ENCODE measurements around the gene LRRC75A.

DNA sequence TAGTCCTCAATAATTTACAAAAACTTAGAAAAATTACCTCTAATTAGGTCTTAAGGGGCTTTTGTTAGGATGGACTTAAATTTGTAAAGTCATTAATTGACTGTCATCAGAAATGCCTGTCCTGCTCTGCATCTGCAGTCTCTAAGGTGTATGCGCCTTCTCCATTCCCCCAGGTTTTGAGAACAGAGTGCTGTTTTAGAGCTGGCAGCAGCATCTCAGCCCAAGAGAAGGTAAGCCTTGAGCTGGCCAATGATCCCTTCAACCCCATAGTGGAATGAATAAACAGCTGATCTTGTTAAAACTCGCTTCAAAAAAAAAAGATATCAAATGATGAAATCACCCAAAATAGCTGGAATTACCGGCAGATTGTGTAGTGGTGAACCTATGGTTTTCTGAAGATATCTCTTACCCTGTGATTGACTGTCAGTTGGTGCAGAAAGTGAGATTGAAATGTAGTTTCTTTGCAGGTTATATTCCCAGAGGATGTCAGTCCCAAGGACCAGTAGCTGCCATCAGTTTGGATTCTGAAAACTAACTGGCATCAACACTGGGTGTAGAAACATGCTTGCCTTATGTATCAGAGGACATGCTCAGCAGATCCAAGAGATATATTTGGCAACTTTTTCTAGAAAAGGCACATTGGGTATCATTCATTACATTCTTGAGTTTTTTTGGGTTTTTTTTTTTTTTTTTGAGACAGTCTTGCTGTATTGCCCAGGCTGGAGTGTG lies 50.9 kb downstream of the LRRC75A start:
- TF ChIP-seq JUN (CRISPR knock-in tag; IDR thresholded peaks at IDR 0.05): no peak
- TF ChIP-seq ZNF512 (CRISPR knock-in tag; IDR thresholded peaks at IDR 0.05; ENCODE audit: borderline replicate concordance): no peak
- no peak for TF ChIP-seq ZNF423 (CRISPR knock-in tag; IDR thresholded peaks at IDR 0.05)
- no peak for TF ChIP-seq RELA (CRISPR knock-in tag; IDR thresholded peaks at IDR 0.05; ENCODE audit: borderline replicate concordance)
- TF ChIP-seq NFATC4 (CRISPR knock-in tag; IDR thresholded peaks at IDR 0.05): 0 out of 2 replicates have a peak, but pooled peaks have one; percentile 3
- no peak for TF ChIP-seq ESRRA (CRISPR knock-in tag; IDR thresholded peaks at IDR 0.05; ENCODE audit: borderline replicate concordance)
- TF ChIP-seq SP1 (CRISPR knock-in tag; conservative IDR thresholded peaks at IDR 0.05): 0 out of 2 replicates have a peak, but pooled peaks have one; percentile 4
- no peak for TF ChIP-seq CTCF (IDR thresholded peaks at IDR 0.05)
- TF ChIP-seq, protein P1, sequence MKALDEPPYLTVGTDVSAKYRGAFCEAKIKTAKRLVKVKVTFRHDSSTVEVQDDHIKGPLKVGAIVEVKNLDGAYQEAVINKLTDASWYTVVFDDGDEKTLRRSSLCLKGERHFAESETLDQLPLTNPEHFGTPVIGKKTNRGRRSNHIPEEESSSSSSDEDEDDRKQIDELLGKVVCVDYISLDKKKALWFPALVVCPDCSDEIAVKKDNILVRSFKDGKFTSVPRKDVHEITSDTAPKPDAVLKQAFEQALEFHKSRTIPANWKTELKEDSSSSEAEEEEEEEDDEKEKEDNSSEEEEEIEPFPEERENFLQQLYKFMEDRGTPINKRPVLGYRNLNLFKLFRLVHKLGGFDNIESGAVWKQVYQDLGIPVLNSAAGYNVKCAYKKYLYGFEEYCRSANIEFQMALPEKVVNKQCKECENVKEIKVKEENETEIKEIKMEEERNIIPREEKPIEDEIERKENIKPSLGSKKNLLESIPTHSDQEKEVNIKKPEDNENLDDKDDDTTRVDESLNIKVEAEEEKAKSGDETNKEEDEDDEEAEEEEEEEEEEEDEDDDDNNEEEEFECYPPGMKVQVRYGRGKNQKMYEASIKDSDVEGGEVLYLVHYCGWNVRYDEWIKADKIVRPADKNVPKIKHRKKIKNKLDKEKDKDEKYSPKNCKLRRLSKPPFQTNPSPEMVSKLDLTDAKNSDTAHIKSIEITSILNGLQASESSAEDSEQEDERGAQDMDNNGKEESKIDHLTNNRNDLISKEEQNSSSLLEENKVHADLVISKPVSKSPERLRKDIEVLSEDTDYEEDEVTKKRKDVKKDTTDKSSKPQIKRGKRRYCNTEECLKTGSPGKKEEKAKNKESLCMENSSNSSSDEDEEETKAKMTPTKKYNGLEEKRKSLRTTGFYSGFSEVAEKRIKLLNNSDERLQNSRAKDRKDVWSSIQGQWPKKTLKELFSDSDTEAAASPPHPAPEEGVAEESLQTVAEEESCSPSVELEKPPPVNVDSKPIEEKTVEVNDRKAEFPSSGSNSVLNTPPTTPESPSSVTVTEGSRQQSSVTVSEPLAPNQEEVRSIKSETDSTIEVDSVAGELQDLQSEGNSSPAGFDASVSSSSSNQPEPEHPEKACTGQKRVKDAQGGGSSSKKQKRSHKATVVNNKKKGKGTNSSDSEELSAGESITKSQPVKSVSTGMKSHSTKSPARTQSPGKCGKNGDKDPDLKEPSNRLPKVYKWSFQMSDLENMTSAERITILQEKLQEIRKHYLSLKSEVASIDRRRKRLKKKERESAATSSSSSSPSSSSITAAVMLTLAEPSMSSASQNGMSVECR (CRISPR knock-in tag; IDR thresholded peaks at IDR 0.05; ENCODE audit: borderline replicate concordance): no peak
- TF ChIP-seq FOXP4 (CRISPR knock-in tag; IDR thresholded peaks at IDR 0.05): no peak
- TF ChIP-seq ZNF263 (CRISPR knock-in tag; IDR thresholded peaks at IDR 0.05; ENCODE audit: low read depth): no peak
